A673 (cell line): ENCODE measurements around the gene SUMF1. TPM values are rescaled to one million over a fixed set of nuclear protein-coding genes. Genes with fewer than 3 reads are reported as not detected.

Experiments
- BruUV-seq: library from RNA; stranded (reverse); fragments of 400-500 nt; replicated peaks from 2 replicates; lab custom pipeline; 2021; lab: Mats Ljungman, UMichigan
- CTCF ChIA-PET: fragments of 300-600 bp; sonication (Branson Sonifier 250); formaldehyde crosslinking; loops from one replicate; lab custom pipeline; 2022; ENCODE audit warnings: antibody characterized with exemption; lab: Charles Lee
- POLR2A ChIA-PET: fragments of 300-600 bp; sonication (Branson Sonifier 250); formaldehyde crosslinking; loops from one replicate; lab custom pipeline; 2022; ENCODE audit warnings: antibody characterized with exemption; ENCODE audit not compliant: low non-redundant PET; lab: Charles Lee
- DNase-seq: peaks from one replicate; pipeline ENCODE4 v3.0.0-alpha.2; 2015; ENCODE audit warnings: low spot score
- H3K27ac ChIP-seq: fragments of 200-600 bp; sonication (generic); 2 replicates; pipeline ENCODE4 v1.5.1; 2016; ENCODE audit warnings: mixed run types, low read depth, mild to moderate bottlenecking, mixed read lengths, antibody characterized with exemption, low read length; ENCODE audit not compliant: poor library complexity, severe bottlenecking
- H3K27me3 ChIP-seq: fragments of 200-600 bp; sonication (generic); replicated peaks from 2 replicates; pipeline ENCODE4 v1.6.1; 2017; ENCODE audit warnings: mixed run types, low read depth, mild to moderate bottlenecking, mixed read lengths, antibody characterized with exemption, low read length; ENCODE audit not compliant: insufficient read depth, poor library complexity
- H3K36me3 ChIP-seq: fragments of 200-600 bp; sonication (generic); 2 replicates; pipeline ENCODE4 v1.6.1; 2016; ENCODE audit warnings: mixed run types, mild to moderate bottlenecking, mixed read lengths, antibody characterized with exemption, low read length; ENCODE audit not compliant: insufficient read depth, poor library complexity, severe bottlenecking
- H3K4me1 ChIP-seq: fragments of 200-600 bp; sonication (generic); 2 replicates; pipeline ENCODE4 v1.6.1; 2017; ENCODE audit warnings: mixed run types, mild to moderate bottlenecking, mixed read lengths, antibody characterized with exemption, low read length; ENCODE audit not compliant: insufficient read depth, poor library complexity, severe bottlenecking
- H3K4me3 ChIP-seq: fragments of 200-600 bp; sonication (generic); 2 replicates; pipeline ENCODE4 v1.5.1; 2016; ENCODE audit warnings: low read depth, mixed run types, mild to moderate bottlenecking, mixed read lengths, low read length; ENCODE audit not compliant: poor library complexity, severe bottlenecking
- H3K9me3 ChIP-seq: fragments of 200-600 bp; sonication (generic); 2 replicates; pipeline ENCODE4 v1.6.1; 2016; ENCODE audit warnings: mixed run types, low read depth, mild to moderate bottlenecking, mixed read lengths, antibody characterized with exemption, low read length; ENCODE audit not compliant: poor library complexity, severe bottlenecking
- EZH2 ChIP-seq: fragments of 200-600 bp; sonication (generic); IDR thresholded peaks from 2 replicates; pipeline ENCODE4 v1.6.1; 2017; ENCODE audit warnings: borderline replicate concordance, low read depth, mild to moderate bottlenecking, mixed read lengths, antibody characterized with exemption, low read length; ENCODE audit not compliant: poor library complexity, severe bottlenecking
- intact Hi-C: fragments of 100-400 bp; cut with micrococcal nuclease; formaldehyde crosslinking; loops from one replicate; pipeline ENCODE4 v1.10.0; 2022; ENCODE audit not compliant: unreplicated experiment
- total RNA-seq: library from RNA; stranded (reverse); gene quantifications from 2 replicates; pipeline ENCODE4 v1.2.3, GENCODE V29; 2021
- TF ChIP-seq, protein P1 (sequence below): fragments of 300-800, 200-600 bp; sonication (generic); conservative IDR thresholded peaks from 2 replicates; pipeline ENCODE4 v1.5.1; 2017; ENCODE audit warnings: low read depth, mild to moderate bottlenecking, antibody characterized with exemption, low read length, moderate library complexity, mixed read lengths

The SUMF1 gene
- total RNA-seq, 1 experiment from 2014 or later, result 7.8 TPM

DNA sequence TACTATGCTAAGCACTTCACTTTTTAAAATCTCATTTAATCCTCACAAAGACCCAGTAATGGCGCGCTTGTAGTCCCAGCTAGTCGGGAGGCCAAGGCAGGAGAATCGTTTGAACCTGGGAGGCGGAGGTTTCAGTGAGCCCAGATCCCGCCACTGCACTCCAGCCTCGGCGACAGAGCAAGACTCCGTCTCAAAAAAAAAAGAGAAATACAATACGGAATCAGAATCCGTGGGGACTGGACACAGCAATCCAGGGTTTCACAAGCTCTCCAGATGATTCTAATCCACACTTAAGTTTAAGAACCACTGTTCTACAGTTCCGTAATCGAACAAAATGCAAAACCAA is 426 bp upstream of the SUMF1 start:
- Histone ChIP-seq H3K4me3 (peak overlapping the region; percentile 72), H3K27ac (peak overlapping the region; percentile 72), H3K27me3 (peaks cover 9% of the 10 kb centered on the region), H3K9me3 (no peaks in the 10 kb centered on the region), H3K36me3 (no peaks in the 10 kb centered on the region), H3K4me1 (no peaks in the 10 kb centered on the region)
- ChIA-PET POLR2A (no interaction called here), CTCF (interaction anchor here (0.5 to 1.1 kb wide), 2 partner anchors 96 to 166 kb away, joined by 3 read pairs; no protein-coding TSS in a partner anchor)
- TF ChIP-seq EZH2, result no peak
- TF ChIP-seq, protein P1, sequence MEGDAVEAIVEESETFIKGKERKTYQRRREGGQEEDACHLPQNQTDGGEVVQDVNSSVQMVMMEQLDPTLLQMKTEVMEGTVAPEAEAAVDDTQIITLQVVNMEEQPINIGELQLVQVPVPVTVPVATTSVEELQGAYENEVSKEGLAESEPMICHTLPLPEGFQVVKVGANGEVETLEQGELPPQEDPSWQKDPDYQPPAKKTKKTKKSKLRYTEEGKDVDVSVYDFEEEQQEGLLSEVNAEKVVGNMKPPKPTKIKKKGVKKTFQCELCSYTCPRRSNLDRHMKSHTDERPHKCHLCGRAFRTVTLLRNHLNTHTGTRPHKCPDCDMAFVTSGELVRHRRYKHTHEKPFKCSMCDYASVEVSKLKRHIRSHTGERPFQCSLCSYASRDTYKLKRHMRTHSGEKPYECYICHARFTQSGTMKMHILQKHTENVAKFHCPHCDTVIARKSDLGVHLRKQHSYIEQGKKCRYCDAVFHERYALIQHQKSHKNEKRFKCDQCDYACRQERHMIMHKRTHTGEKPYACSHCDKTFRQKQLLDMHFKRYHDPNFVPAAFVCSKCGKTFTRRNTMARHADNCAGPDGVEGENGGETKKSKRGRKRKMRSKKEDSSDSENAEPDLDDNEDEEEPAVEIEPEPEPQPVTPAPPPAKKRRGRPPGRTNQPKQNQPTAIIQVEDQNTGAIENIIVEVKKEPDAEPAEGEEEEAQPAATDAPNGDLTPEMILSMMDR, result no peak
- intact Hi-C loops, result no loop called here
- BruUV-seq, result no TSS peak
- no peak for DNase-seq

DNA sequence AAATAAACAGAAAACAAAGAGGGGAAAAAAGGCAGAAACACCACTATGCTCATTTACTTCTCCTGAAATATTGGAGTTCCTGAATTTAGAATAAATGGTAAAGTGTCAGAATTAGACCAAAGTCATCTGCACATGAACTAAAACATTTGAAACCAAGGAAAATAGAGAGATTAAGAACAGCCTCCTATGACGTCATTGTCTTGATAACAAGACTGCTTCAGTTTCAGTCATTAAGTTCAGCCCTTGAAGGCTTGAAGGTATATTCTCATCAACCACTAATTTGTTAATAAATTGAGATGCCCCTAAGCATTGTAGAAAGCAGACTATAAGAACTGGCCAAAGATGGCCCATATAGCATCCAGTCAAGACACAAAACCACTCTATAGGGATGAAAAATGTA is 2.5 kb downstream of the SUMF1 start:
- BruUV-seq, result no TSS peak
- no peaks in the 10 kb centered on the region for H3K36me3 ChIP-seq
- DNase-seq, result no peak
- CTCF ChIA-PET, result no interaction called here
- intact Hi-C loops, result no loop called here
- H3K9me3 ChIP-seq, result no peaks in the 10 kb centered on the region
- H3K27ac ChIP-seq, result no peak overlapping the region
- POLR2A ChIA-PET, result no interaction called here
- TF ChIP-seq, protein P1, result no peak
- no peak for TF ChIP-seq EZH2
- no peaks in the 10 kb centered on the region for H3K27me3 ChIP-seq
- H3K4me1 ChIP-seq, result no peaks in the 10 kb centered on the region
- no peak overlapping the region for H3K4me3 ChIP-seq

DNA sequence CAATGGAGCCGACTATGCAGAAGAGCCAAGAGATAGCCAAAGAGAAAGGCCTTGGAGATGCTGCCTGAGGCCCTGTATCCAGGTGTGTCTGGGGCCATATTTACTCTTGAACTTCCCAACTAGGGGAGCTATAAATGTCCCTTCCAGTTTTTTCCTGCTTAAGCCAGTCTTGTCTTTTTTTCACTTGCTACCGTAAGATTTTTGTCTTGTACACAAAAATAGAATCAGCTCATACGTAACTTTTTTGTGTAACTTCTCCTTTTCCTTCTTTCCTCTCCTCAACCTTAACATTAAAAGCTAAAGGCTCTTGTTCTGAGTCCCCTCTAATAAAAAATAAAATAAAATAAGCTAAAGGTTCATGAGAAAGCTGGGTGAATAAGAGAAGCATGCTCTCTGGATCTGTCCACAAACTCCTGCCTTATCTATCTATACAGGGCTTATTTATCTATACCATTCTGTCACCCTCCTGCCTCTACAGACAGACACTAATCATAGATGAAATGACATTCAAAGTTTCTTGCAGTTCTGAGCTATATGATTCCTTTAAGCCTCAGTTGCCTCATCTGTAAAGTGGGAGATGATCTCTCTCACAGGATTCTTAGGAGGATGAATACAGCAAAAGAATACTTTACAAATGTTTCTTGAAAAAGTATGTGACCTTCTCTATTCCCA is 4.6 kb downstream of the SUMF1 start:
- Histone ChIP-seq H3K27me3 (no peaks in the 10 kb centered on the region), H3K4me3 (no peak overlapping the region), H3K27ac (no peak overlapping the region), H3K9me3 (no peaks in the 10 kb centered on the region), H3K36me3 (no peaks in the 10 kb centered on the region), H3K4me1 (no peaks in the 10 kb centered on the region)
- CTCF ChIA-PET, result no interaction called here
- TF ChIP-seq, protein P1, result no peak
- no peak for TF ChIP-seq EZH2
- POLR2A ChIA-PET, result no interaction called here
- no peak for DNase-seq
- BruUV-seq, result no TSS peak
- intact Hi-C loops, result no loop called here
